OCI-M1 (cell line): ENCODE data around the gene ACBD3.
"Not testable (repeated sequence)": the region's sequence is repeated elsewhere in the genome, so short reads cannot be mapped to it uniquely, and the experiment has no call there.

Source experiments
- DNase-seq: peaks from one replicate; lab custom pipeline; 2025; lab: John Stamatoyannopoulos, UW

ACBD3 gene

GRCh38 chr1:226186124-226187018 lies at the start of gene ACBD3:
TSS of gene ACBD3 (minus strand) at chr1:226186741. CDS start at chr1:226186675, 66 bp downstream.
- peak; percentile 95 for DNase-seq

- DNase-seq: no peak
Measured at GRCh38 chr1:226233806-226234205, 47.3 kb upstream of the ACBD3 start.

GRCh38 chr1:226233293-226233692 lies 46.8 kb upstream of the ACBD3 start:
- no peak for DNase-seq

- no peak for DNase-seq
Measured at GRCh38 chr1:226226601-226227000, 40.1 kb upstream of the ACBD3 start.

- DNase-seq: no peak
Measured at GRCh38 chr1:226223786-226224244, 37.3 kb upstream of the ACBD3 start.

GRCh38 chr1:226223157-226223785 lies 36.7 kb upstream of the ACBD3 start, which contains the start of gene MIXL1:
TSS of gene MIXL1 (plus strand) at chr1:226223664. CDS start at chr1:226223682, 18 bp downstream.
- no peak for DNase-seq

GRCh38 chr1:226222686-226223085 lies 36.1 kb upstream of the ACBD3 start:
- DNase-seq: no peak

GRCh38 chr1:226220473-226221189 lies 34.1 kb upstream of the ACBD3 start:
- no peak for DNase-seq

- no peak for DNase-seq
Measured at GRCh38 chr1:226217273-226217672, 30.7 kb upstream of the ACBD3 start.

GRCh38 chr1:226216056-226216455 lies 29.5 kb upstream of the ACBD3 start:
- DNase-seq: peak; percentile 40

GRCh38 chr1:226215239-226215638 lies 28.7 kb upstream of the ACBD3 start:
- no peak for DNase-seq

GRCh38 chr1:226212545-226212944 lies 26.0 kb upstream of the ACBD3 start:
- DNase-seq: no peak

GRCh38 chr1:226211181-226211821 lies 24.8 kb upstream of the ACBD3 start:
- no peak for DNase-seq

- DNase-seq: no peak
Measured at GRCh38 chr1:226210571-226211176, 24.1 kb upstream of the ACBD3 start.

- no peak for DNase-seq
Measured at GRCh38 chr1:226209307-226210059, 22.9 kb upstream of the ACBD3 start.

- DNase-seq: no peak
Measured at GRCh38 chr1:226207048-226207447, 20.5 kb upstream of the ACBD3 start.

- no peak for DNase-seq
Measured at GRCh38 chr1:226204198-226204597, 17.7 kb upstream of the ACBD3 start.

- no peak for DNase-seq
Measured at GRCh38 chr1:226203655-226204054, 17.1 kb upstream of the ACBD3 start.

GRCh38 chr1:226203240-226203639 lies 16.7 kb upstream of the ACBD3 start:
- DNase-seq: no peak

- DNase-seq: not testable (repeated sequence)
Measured at GRCh38 chr1:226202666-226203065, 16.1 kb upstream of the ACBD3 start.

- no peak for DNase-seq
Measured at GRCh38 chr1:226202246-226202645, 15.7 kb upstream of the ACBD3 start.
